Esophagus mucosa (tissue), 1 donor: Measurements from ENCODE around the gene MFAP3. TPM values are rescaled to one million over a fixed set of nuclear protein-coding genes. Genes with fewer than 3 reads are reported as not detected.
A peak's percentile ranks its signal among the peaks of the same experiment; 100 is the strongest.
"Not testable (repeated sequence)": the region's sequence is repeated elsewhere in the genome, so short reads cannot be mapped to it uniquely, and the experiment has no call there.

Experiments used
- ATAC-seq: fragments of 200-7000 bp; cut with Tn5 transposase; one replicate; pipeline ENCODE4 v1.9.1; 2020
- total RNA-seq: library from RNA; stranded (reverse); gene quantifications from one replicate; pipeline ENCODE4 v1.2.4, GENCODE V29; 2023
- donor health status: DM: yes; HTN: yes; CAD: no.

The MFAP3 gene
- 19.6 TPM for total RNA-seq

DNA sequence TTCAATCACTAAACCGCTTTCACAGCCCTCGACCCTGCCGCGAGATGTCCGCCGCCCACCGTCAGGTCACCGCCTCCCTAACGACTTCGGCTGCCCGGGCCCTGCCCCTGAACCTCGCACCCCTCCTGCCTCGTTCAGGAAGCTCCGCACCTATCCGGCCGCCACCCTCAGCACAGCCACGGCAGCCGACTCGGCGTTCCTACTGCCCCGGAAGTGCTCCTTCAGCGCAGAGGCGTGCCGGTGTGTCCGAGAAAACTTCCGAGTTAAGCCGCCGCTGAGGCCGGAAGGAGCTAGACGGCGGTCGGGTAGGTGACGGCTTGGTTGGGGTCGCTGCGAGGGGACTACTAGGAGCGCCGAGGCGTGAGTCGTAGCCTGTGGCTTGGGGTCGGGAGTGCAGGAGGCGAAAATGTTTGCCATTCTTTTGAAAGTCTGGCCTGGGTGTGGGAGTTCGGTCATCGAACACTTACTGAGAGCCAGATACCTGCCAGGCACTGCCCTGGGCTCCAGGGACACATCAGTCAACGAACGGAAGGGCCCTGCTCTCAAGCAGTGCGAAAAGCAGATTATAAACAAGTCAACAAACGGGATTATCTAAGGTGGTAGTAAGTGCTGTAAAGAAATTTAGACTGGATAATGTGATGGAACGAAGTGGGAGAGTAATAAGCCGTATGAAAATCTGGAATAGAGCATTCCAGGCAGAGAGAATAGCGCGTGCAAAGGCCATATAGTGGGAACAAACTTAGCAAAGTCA lies at the start of gene MFAP3, which contains the start of gene FAM114A2:
Gene MFAP3, plus strand, starts transcription at position 261 of the 751 bp plus-strand sequence. CDS start 10,756 bp downstream, outside the sequence.
Gene FAM114A2, minus strand, starts transcription at position 204 of the 751 bp plus-strand sequence. CDS start 3,957 bp downstream, outside the sequence.
- ATAC-seq = peak; percentile 100

DNA sequence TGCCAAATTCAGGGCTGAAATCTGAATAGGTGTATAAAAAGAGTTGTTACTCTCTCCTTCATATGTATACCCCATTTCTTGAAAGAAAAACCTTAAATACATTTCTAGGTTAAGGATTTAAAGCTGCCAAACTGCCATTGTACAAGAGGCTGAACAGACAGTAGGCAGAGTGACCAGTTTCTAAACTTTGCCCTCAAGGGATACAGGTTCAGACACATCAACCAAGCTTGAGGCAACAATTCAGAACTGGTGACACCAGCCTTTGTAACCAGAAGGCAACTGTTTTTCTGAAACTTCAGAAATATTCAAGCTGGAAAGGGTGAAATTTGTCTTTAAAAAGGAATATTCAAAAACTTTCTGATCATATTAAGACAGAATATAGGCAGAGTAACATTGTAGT lies 47.6 kb upstream of the MFAP3 start:
- ATAC-seq = peak; percentile 44

DNA sequence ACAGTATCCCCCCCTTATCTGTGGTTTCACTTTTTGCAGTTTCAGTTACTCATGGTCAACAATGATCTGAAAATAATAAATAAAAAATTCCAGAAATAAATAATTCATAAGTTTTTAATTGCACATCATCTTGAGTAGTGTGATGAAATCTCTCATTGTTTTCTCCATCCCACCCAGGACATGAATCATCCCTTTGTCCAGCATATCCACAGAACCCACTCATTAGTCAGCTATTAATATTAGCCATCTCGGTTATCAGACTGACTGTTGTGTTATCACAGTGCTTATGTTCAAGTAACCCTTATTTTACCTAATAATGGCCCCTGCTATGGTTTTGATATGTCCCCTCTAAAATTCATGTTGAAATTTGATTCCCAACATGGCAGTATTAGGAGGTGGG lies 40.8 kb upstream of the MFAP3 start:
- no peak for ATAC-seq

DNA sequence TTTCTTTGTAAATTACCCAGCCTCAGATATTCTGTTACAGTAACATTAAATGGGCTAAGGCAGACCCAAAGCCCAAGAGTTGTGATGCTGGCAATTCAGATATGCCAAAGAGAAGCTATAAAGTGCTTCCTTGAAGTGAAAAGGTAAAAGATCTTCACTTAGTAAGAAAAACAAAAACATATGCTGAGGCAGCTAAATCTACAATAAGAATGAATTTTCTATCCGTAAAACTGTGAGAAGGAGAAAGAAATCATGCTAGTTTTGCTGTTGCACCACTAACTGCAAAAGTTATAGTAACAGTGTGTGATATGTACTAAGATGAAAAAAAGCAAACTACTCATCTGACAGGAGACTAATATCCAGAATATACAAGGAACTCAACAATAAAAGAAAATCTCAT lies 40.0 kb upstream of the MFAP3 start:
- no peak for ATAC-seq

DNA sequence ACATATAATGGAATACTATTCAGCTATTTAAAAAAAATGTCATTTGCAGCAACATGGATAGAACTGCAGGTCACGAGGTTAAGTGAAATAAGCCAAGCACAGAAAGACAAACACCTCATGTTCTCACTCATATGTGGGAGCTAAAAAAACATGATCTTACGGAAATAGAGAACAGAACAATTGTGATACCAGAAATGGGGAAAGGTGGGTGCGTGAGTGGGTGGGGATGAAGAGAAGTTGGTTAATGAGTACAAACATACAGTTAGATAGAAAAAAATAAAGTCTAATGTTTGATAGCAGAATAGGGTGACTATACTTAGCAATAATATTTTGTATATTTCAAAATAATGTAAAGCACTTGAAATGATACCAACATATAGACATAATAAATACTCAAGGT lies 38.8 kb upstream of the MFAP3 start:
- no peak for ATAC-seq

DNA sequence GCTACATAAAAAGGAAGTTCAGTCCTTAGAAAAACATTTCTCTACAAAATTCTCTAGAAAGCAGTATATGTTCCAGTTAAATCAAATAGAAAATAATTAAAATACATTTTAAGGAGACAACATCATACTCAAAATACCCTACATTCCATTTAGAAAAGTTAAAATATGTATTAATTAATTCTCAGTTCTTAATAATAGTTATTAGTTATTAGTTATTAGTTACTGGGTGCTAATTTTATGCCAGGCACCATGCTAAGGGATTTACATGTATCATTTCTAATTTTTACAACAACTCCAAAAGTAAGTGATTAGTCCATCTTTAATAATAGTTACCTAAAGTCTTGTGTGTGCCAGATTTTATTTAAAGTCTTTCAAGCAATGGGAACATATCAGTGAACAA lies 38.1 kb upstream of the MFAP3 start:
- no peak for ATAC-seq

DNA sequence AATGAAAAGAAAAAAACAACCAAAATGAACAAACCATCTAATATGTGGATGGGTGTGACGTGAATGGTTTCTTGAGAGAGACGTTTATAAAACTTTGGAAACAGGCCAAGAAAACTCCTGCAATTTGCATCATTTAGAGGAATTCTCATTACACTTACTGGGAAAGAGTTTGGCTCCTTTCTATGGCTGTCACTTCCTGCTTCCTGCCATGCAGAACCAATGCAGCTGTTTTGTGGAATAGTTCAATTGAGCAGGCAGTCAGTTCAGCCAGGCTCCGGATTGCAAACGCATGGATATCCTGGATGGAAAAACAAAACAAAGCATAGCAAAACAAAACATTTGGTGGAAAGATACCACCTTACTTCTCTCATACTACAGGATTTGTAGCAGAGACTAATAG lies 36.7 kb upstream of the MFAP3 start:
- peak; percentile 23 for ATAC-seq

DNA sequence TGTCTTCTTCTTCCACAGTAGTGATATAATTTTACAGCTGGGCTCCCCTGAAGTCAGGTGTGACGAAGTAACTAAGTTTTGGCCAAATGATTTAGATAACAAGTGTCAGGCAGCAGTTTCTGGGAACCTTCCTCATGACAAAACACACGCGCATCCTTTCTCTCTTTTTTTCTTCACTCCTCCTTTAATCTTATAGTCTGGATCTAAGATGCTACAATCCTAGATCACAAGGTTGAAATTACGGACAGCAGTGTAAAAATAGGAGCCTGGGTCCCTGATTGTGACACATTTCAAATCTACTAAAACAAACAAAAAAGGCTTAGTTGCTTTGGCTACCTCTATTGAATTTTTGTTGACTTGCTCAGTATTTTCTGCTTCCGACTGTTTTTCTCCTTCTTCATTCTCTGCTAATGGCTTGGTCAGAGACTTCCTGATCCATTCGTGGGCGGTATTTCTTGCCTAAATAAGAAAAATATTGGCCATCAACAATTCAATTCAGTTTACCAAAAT lies 36.2 kb upstream of the MFAP3 start:
- ATAC-seq = no peak

DNA sequence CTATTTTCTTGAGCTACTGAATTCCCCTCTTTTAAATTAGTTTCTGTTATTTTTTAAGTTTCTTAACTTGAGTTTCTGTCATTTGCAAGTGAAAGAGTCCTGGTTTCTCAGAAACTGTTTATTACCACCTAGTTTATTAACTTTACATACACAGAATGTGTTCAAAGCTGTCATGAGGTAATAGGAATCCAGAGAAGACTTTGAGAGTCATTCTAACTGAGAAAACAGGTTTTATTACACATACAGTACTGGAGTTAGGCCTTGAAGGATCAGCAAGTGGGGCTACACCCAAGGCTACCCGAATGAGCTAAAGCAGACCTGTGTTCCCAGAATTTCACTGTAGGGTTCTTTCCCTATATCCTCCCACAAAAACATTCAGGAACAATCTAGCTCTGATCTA lies 33.1 kb upstream of the MFAP3 start:
- ATAC-seq = peak; percentile 87

DNA sequence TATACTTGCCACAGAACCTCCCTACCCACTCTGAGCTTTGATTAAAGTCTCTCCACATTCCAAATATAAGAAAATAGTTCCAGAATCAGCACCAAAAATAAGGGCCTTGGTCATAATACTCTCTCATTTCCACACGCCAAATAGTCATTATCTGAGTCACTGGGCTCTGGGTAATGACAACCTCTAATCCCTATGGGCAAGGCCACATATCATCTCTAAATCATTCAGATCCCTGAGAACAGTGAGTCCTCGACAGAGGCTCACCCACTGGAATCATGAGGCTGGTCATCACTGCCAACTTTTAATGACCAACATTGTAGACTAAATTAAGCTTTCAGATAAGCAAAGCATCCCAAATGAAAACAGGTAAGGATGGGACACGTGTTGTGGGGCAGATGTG lies 28.1 kb upstream of the MFAP3 start:
- ATAC-seq = peak; percentile 73

DNA sequence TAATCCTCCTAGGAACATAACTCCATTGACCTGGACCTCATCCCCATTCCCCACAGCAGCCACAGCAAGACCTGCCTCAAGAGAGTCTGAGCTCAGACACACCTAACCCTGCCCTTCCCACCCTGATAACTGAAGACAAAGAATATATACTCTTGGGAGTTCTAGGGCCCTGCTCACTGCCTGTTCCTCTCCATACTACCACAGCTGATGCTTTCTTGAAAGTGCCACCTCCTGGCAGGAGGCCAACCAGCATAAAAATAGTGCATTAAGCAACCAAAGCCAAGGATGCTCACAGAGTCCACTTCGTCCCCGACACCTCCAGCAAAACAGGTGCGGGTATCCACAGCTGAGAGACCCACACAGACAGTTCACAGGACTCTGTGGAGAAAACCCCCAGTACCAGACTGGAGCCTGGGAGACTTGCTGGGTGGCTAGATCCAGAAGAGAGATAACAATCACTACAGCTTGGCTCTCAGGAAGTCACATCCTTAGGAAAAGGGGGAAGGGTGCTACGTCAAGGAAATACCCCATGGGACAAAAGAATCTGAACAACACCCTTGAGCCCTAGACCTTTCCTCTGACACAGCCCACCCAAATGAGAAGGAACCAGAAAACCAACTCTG lies 23.6 kb upstream of the MFAP3 start:
- no peak for ATAC-seq

DNA sequence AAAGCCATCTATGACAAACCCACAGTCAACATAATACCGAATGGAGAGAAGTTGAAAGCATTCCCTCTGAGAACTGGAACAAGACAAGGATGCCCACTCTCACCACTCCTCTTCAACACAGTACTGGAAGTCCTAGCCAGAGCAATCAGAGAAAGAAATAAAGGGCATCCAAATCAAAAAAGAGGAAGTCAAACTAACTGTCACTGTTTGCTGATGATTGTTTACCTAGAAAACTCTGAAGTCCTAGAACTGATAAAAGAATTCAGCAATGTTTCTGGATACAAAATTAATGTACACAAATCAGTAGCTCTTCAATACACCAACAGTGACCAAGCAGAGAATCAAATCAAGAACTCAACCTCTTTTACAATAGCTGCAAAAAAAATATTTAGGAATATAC lies 19.8 kb upstream of the MFAP3 start:
- not testable (repeated sequence) for ATAC-seq

DNA sequence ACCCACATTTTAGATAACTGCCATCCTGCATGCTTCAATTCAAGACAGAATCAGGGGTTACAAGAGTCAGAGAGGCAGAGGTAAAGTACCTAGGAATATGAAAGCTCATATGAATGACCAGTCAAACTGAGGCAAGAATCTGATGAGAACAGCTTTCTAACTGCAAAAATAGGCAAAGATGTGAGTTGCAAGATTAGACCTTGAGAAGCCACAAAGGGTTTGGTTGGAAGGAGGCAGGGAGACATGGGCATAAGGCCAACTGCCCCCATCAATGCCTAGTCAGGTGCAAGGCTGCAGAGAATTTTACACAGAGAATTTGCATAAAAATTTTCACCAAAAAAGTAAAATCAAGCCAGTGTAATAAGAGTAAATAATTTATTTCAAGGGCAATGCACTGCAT lies 12.8 kb upstream of the MFAP3 start:
- no peak for ATAC-seq

DNA sequence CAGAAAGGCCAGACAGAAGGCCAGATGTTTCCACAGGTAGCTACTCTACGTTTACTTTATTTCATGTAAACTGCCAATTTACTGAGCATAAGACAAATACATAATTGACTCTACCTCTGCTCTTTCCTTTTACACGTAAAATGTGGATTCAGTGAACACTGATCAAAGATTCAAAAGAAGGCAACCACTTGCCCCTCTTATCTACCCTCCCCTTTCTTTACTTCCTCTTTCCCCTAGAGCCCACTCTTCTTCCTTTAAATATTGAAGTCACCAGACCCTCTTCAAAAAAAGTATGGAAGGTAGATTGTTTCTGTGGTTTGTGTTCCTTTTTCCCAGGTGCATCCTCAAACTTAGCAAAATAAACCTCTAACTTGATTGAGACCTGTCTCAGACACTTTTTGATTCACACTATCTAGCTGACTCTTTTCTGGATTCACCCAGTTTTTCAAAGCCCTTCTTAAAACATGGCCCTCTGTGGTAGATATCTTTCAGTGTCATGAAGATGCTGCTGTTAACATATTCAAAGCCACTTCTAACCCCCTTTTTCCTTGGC lies 6.8 kb upstream of the MFAP3 start:
- ATAC-seq = no peak

DNA sequence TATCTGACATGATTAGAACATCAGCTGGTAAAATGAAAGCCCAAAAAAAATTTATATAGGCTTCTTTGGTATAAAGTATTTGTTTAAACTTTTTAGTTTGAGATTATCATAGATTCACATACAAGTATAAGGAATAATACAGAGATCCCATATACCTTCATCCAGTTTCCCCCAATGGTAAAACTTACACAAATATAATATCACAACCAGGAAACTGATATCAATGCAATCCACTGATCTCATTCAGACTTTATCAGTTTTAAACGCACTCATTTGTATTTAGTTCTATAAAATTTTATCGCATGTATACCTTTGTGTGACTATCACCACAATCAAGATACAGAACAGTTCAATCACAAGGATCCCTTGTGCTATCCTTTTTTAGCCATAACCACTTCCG lies 3.8 kb upstream of the MFAP3 start:
- no peak for ATAC-seq

DNA sequence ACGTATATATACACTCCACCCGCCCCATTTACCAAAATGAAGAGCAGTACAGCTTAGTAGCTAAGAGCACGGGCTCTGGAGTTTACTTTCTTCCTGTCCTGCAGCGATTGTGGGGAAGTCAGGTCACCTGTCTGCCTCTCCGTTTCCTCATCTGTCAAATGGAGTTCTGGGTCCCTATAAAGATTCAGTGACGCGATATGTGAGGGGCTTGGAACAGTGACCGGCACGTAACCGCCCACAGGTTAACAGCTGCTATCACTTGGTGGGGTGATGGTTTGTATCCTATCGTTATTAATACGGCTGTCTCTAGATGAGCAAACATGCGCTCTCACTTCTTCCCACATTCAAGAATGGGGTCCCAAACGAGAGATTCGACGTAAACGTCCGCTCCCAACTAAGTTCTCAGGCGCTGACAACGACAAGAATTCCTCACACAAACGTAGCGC lies 483 bp upstream of the MFAP3 start:
- peak; percentile 53 for ATAC-seq

DNA sequence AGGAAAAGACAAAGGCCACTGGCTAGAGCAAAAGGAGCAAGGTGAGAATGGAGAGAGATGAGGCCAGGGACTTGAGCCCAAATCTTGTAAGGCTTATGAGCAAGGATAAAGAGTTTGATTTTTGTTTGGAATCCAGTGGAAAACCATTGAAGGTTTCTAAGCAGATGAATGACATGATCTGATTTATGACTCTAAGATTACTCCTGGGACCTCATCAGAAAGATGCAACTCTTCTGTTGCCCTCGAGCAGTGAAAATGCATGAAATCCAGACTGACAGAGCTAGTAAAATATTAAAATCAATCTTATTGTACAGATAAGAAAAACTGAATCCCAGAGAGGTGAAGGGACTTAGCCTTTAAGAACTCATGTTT lies 677 bp downstream of the MFAP3 start:
- no peak for ATAC-seq

DNA sequence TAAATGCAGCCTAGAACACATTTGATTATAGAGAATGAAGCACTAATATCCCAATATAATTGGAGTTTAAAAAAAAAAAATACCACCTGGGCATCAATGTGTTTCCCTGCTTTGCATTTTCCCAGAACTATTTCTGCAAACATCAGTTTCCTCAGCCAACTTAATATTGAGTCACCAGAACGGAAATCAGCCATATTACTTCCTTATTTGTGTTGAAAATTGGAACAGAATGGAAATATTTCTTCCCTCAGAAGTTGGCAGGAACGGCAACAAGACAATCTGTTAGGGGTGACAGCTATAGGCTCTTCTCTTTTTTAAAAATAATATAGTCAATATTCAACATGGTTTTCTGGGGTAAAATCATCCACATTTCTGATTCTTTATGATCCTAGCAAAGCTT lies 4.0 kb downstream of the MFAP3 start:
- no peak for ATAC-seq

DNA sequence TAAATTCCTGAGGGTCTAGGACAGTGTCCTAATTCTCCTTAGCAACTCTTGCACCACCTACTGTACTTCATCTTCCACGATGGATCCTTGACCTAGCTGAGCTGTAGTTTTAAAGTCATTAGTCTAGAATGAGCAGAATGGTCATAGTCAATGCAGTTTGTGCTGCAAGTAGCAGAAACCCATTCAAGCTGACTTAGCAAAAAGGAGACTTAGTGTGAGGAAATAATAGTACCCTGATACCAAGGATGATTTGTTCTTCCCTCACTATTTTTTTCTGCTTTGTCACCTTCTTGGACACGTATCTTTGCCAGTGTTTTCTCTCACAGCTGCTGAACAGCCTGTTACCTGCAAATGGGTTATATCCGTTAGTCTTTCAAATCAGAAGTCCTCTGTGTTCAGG lies 5.3 kb downstream of the MFAP3 start:
- no peak for ATAC-seq

DNA sequence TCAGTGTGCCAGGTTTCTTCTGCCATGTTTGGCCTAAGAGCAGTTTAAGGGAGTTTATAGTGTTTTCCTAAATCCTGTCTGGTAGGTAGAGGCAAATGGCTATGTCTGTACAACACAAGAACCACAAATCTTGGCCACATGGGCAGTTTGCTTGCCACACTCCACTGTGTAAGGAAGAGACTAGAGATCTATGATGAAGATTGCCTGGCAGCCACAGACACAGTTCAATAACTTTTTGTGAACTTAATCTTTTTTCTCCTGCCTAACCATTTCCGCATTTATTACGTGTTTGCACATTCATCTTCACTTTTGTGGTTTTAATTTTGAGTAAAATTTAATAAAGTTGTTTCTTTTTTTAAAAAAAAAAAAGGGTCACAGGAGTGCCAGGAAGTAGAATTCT lies 5.8 kb downstream of the MFAP3 start:
- no peak for ATAC-seq

DNA sequence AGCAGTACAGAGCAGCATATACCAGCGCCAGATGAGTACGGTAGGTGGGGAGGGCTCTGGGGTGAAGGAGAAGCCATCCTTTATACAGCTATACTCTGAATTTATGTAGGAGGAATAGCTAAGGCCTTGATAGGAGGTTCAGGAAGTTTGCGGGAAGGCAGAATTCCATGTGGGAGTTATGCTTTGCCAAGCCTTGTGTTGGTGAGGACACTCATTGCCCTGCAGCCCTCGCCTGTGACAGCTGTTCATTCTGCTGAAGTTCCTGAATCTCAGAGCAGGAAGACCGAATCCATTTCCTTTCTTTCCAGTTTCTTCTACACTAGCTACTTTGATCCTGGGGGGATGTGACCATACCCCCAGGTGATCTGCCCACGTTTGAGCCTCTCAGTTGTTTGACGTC lies 7.7 kb downstream of the MFAP3 start:
- no peak for ATAC-seq

DNA sequence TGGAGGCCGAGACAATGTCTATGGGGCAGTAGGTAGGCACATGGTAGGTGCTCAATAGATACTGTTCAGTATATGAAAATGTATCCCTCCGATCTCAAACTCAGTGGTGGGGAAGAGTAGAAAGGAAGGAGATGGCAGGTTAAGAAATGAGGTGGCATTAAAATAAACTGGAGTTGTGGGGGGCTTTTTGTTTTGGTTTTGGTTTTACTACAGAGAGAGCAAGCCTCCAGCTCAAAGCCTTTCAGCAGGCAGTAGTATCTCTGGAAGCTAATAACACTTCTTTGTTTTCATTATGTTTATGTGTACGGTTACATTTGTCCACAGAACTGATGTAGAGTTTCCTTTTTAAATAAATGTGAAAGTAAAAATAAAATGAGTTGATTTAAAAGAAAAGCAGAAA lies 8.6 kb downstream of the MFAP3 start:
- no peak for ATAC-seq

DNA sequence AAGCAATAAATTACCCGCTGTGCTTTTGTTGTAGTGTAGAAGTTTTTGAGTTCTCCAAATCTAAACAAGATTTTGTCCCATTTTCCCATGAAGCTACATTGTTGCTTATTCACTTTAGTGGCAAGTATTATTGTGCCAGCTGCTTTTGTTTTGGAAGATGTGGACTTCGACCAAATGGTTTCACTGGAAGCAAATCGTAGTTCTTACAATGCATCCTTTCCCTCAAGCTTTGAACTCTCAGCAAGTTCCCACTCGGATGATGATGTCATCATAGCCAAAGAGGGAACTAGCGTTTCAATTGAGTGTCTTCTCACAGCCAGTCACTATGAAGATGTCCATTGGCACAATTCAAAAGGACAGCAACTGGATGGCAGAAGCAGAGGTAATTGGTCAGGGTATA lies 10.9 kb downstream of the MFAP3 start:
- ATAC-seq = no peak

DNA sequence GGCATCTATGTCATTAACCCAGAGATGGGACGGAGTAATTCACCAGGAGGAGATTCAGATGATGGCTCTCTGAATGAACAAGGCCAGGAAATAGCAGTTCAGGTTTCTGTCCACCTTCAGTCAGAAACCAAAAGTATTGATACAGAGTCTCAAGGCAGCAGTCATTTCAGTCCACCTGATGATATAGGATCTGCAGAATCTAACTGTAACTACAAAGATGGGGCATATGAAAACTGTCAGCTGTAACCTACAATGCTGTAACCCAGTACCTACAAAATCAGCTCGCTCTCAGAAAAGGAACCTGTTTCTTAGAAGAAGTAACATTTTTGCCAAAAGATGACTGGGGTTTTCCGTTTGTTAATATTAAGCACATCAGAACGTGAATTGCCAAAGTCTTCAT lies 14.7 kb downstream of the MFAP3 start:
- no peak for ATAC-seq
